Measurements from ENCODE around the gene TSFM. TPM values are rescaled to one million over a fixed set of nuclear protein-coding genes. Genes with fewer than 3 reads are reported as not detected.

TSFM gene
- total and polyA plus RNA-seq, 2 of the 13 experiments (the other 11 are each of a cell fraction or from before 2014, with no cell fraction given), result 29.8 to 68.3 TPM

- TF ChIP-seq PAXIP1 (CRISPR knock-in tag; conservative IDR thresholded peaks at IDR 0.05) (peak; percentile 87), PHF5A (CRISPR knock-in tag; IDR thresholded peaks at IDR 0.05; ENCODE audit: low read depth, unreplicated experiment) (peak; percentile 27), KMT2B (CRISPR knock-in tag; IDR thresholded peaks at IDR 0.05) (peak; percentile 86), TCF7 (IDR thresholded peaks at IDR 0.05; ENCODE audit: low read depth) (no peak), ADNP (CRISPR knock-in tag; IDR thresholded peaks at IDR 0.05) (no peak), HNRNPL (IDR thresholded peaks at IDR 0.05; ENCODE audit: low read depth, low read length) (0 out of 2 replicates have a peak, but pooled peaks have one; percentile 74), IRF9 (CRISPR knock-in tag; IDR thresholded peaks at IDR 0.05; ENCODE audit: borderline replicate concordance) (peak; percentile 80; the same call in 1 of the 2 replicates), KLF15 (CRISPR knock-in tag; IDR thresholded peaks at IDR 0.05; ENCODE audit: borderline replicate concordance) (no peak), ATF5 (CRISPR knock-in tag; IDR thresholded peaks at IDR 0.05; ENCODE audit: low read depth) (no peak), KDM2A (CRISPR knock-in tag; IDR thresholded peaks at IDR 0.05; ENCODE audit: borderline replicate concordance, low read depth) (peak; percentile 96), PATZ1 (CRISPR knock-in tag; IDR thresholded peaks at IDR 0.05) (peak; percentile 97), MXD3 (CRISPR knock-in tag; IDR thresholded peaks at IDR 0.05) (peak; percentile 93), ZNF232 (CRISPR knock-in tag; IDR thresholded peaks at IDR 0.05; ENCODE audit: borderline replicate concordance) (peak; percentile 84; the same call in 1 of the 2 replicates), SRY (CRISPR knock-in tag; IDR thresholded peaks at IDR 0.05) (0 out of 2 replicates have a peak, but pooled peaks have one; percentile 18), HNF1B (CRISPR knock-in tag; IDR thresholded peaks at IDR 0.05) (peak; percentile 91), TP53 (CRISPR knock-in tag; conservative IDR thresholded peaks at IDR 0.05) (no peak; the same call in 1 of the 2 replicates), ZNF225 (CRISPR knock-in tag; IDR thresholded peaks at IDR 0.05) (peak; percentile 85), RBFOX2 (IDR thresholded peaks at IDR 0.05; ENCODE audit: low read depth, low read length) (peak; percentile 93), ZNF550 (CRISPR knock-in tag; IDR thresholded peaks at IDR 0.05; ENCODE audit: borderline replicate concordance) (no peak)
Observed at GRCh38 chr12:57751788-57752667, 30.6 kb upstream of the TSFM start, which contains the start of gene CDK4 (continued).
